Testis (tissue), 2 donors: ENCODE measurements around the gene OR51M1.

Experiments used
- POLR2A ChIP-seq: fragments of 450-650 bp; IDR thresholded peaks from one replicate; pipeline ENCODE4 v1.6.1; 2017; ENCODE audit warnings: antibody characterized with exemption, mild to moderate bottlenecking, moderate library complexity
- TF ChIP-seq, protein P1 (sequence below), 3 experiments: fragments of 450-650 bp in 2 of 3; fragments of 200-600 bp in 1 of 3; sonication (generic) in 1 of 3; IDR thresholded peaks; one replicate each; pipeline ENCODE4 v1.5.1; 2016 to 2019; ENCODE audit warnings: antibody characterized with exemption in 3 of 3, mild to moderate bottlenecking in 2 of 3, moderate library complexity in 1 of 3

DNA sequence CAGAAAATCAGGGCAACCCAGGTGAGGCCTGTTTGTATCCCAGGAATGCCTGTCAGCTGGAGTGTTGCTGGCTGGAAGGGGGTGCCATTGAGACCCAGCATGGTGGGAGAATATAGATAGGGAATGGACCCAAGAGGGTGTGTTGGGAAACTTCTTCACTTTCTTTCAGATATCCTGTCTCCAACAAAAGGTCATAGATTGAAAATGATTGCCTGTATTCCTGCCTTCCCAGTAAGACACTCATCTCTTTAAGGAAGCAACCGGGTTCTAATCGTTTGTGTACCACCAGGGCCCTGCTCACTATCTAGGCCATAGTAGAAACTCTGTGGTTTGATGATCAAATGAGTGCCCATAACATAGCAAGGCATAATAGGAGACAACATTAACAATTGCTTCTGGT lies 57.8 kb downstream of the OR51M1 start, which contains the start of gene OR51I1:
- no peak for TF ChIP-seq POLR2A
- TF ChIP-seq, protein P1, sequence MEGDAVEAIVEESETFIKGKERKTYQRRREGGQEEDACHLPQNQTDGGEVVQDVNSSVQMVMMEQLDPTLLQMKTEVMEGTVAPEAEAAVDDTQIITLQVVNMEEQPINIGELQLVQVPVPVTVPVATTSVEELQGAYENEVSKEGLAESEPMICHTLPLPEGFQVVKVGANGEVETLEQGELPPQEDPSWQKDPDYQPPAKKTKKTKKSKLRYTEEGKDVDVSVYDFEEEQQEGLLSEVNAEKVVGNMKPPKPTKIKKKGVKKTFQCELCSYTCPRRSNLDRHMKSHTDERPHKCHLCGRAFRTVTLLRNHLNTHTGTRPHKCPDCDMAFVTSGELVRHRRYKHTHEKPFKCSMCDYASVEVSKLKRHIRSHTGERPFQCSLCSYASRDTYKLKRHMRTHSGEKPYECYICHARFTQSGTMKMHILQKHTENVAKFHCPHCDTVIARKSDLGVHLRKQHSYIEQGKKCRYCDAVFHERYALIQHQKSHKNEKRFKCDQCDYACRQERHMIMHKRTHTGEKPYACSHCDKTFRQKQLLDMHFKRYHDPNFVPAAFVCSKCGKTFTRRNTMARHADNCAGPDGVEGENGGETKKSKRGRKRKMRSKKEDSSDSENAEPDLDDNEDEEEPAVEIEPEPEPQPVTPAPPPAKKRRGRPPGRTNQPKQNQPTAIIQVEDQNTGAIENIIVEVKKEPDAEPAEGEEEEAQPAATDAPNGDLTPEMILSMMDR (IDR thresholded peaks at IDR 0.05) = no peak
